HG02642 (cell line): ENCODE data around the gene CIB1.

Experiments used
- ATAC-seq: cut with Tn5 transposase; IDR thresholded peaks from one replicate; pipeline ENCODE4 v1.9.1; 2021; ENCODE audit warnings: mild to moderate bottlenecking; ENCODE audit not compliant: unreplicated experiment, poor library complexity

CIB1 gene

DNA sequence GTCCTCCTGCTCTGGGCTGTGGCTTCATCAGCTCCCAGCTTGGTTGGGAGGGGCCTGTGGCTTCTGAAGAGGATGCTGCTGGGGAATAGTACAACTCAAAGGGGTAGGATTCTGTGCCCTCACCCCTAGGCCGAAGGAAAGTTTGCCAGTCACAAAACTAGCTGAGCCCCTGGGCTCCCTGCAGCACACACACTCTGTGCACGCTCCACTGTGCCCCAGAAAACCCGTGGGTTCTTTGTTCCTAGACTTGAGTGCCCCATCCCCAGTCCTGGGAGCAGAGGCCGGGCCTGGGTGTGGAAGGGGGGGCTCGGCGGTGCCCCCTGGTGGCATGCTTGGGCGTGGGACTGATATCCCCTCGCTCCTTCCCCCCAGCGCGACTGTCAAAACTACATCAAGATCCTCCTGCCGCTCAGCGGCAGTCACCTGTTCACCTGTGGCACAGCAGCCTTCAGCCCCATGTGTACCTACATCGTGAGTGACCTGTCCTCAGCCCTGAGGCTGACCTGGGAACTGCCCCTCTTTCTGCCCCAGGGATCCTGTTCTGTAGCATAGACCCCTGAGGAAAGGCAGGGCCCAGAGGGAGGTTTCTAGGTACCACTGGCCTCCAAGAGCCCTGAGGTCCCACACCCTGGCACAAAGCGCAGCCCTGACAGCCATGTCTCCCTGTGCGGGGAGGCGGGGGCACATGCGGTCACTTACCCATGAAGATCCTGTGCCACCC lies 14.2 kb downstream of the CIB1 start:
- no peak for ATAC-seq

DNA sequence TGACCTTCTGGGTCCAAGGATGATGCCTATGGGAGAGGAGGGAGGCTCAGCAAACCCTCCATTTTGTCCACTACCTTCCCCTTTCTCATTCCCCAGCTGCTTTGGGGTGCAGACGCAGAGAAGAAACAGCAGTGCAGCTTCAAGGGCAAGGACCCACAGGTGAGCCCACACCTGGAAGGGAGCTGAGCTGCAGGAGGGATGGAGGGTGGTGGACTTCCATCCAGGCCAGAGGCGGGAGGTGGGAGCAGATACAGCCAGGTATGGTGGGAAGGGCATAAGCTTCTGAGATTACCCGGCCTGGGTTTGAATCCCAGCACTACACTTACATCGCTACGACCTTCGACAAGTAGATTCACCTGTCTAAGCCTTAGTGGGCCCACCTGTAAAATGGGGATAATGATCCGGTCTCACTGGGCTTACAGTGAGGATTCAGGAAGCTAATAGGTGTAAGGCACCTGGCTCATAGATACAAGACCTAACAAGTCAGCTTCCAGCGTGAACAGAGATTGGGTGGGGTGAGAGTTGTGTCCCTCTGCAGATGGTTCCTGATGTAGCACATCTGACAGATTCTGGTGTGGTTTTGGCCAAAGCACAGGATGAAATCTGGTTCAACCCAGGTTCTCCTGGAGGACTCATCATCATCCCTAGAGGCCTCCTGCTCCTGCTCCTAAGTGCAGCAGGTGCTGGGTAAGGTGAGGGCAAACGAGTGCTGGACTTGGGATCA lies 15.9 kb downstream of the CIB1 start:
- no peak for ATAC-seq

DNA sequence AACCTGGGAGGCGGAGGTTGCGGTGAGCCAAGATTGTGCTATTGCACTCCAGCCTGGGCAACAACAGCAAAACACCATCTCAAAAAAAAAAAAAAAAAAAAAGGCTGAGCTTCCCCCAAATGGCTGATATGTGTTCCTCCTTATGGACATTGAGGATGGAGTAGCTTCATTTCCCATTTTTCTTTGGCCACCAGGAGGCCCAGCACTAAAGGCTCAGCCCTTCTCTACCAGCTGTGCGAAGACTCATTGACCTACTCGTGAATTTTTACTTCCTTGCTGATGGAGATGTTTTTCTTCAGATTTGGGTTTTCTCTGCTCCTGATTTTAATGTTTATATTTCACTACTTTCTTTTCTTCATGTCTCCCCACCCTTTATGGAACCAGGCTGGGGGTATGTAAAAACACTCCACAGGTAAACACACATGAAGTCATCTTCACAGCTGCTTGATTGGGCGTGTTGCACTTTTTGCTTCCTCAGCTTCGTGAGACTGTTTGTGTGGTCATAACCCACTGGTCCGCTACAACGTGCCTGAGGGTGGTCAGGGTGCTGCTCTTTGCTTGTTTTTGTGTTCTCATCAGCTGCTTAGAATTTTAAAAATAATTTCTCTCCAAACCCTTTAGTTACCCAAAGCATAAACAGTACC lies 19.1 kb downstream of the CIB1 start:
- no peak for ATAC-seq

GRCh38 chr15:90213818-90214204 lies 19.9 kb downstream of the CIB1 start:
- no peak for ATAC-seq

DNA sequence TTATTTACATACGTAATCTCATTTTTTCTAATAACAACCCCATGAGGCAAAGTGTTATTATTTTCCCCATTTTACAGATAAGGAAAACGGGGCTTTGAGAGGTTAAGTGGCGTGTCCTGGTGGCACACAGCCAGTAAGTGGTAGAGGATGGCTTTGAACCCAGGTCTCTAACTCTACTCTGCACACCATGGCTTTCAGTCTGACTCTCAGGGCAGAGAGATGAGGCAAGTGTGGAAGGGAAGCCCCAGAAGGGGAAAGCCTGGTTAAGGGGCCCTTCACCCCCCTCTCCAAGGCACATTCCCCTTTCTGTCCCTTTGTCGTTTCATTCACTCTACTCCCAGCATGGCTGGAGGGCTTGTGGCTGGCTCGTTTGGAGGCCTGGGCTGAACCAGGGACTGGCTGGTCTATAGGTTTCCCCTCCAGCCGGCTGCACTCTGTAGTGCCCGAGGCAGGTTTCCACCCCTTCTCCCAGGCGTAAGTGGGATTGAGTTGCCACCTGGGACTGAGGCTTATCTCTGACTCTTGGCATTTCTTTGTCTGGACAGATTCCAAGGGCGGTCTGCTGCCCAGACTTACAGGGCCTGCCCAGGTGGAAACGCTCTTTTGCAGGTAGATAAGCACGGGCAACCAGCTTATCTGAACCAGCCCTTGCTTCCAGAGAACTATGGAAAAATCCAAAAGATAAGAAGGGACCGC lies 20.5 kb downstream of the CIB1 start:
- ATAC-seq = no peak

GRCh38 chr15:90212221-90213098 lies 21.3 kb downstream of the CIB1 start:
- no peak for ATAC-seq

- ATAC-seq = no peak
These were observed 22.1 kb downstream of the CIB1 start for GRCh38 chr15:90211440-90212143.

DNA sequence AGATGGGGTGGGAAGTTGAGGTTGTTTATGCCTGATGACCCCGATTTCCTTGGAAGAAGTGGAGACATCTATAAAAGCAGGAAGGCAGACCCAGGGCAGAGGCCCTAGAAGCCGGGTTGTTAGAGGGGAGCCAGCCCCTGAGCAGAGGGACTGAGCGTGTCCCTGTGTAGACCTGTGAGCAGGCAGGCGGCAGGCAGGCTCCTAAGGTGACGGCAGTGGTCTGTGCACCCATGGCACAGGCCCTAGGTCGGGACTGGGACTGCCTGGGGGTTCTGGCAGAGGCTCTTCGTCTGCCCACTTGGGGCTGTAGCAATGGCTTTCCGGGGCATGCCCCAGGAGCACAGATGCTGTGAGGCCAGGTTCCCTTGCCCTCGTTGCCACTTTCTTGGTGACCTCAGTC lies 22.7 kb downstream of the CIB1 start:
- ATAC-seq = no peak

DNA sequence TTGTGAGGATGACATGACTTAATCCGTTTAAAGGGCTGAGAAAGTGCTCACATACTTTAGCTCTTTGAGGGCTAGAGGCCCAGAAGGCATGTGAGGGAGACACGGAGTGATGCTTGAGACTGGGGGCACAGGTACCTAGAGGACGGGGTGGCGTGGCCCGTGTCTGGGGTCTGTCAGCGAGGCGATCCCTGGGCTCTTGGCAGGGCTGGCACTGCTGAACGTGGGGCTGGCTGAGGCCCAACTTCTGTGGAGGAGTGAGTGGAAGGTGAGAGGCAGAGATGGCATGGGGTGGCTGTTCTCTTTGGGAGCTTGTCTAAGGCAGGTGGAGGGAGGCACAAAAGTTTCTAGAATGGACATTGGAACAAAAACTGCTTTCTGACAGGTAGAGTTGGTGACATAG lies 23.1 kb downstream of the CIB1 start:
- ATAC-seq = no peak

DNA sequence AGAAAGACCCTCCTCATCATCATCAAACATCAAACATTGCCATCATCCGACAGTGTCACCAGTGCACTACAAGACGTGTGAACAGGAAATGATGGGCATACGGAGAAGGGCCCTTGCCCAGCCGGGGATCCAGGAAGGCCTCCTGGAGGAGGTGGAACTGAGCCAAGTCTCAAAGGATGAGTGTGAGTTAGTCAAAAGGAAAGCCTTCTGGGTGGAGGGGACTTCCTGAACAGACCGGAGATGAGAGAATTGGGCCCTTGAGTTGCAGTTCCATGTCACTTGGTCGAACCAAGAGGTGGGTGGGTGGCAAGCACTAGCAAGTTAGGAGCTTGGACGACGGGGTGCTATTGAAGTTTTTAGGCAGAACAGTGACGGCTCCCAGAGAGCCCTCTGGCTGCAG lies 24.1 kb downstream of the CIB1 start:
- peak; percentile 72 for ATAC-seq

DNA sequence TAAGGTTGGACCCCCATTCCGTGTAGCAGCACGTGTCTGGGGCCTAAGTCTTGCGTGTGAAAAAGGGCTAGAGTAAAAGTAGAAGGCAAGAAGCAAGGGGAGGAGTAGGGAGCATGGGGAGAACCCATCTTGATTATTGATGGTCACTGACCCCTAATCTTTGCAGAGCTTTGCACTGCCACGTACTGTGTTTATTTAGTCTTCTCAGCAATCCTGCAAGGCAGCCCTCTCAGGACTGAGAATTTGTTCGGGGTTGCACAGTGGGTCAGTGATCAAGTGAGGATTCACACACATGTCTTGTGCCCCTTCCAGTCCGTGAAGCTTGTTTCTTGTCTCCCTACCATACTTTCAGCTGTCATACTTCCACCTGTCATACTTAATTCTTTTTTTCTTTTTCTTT lies 25.4 kb downstream of the CIB1 start:
- no peak for ATAC-seq

DNA sequence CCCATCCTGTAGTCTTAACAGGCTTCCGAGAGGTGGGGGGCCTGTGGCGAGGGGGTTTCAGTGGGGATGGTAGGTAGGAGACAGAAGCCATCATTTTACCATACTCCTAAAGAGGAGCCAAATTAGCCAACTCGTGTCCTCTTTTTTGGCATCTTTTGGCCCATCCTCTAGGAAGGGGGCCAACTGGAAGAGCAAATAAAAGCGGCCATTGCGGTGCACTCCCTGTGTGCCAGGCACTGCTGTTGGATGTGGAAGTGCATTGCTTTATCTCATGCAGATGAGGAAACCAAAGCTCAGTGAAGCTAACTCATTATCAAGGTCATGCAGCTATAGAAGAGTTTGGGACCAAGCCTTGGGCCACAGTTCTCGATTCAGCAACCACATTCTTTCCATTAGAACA lies 26.5 kb downstream of the CIB1 start:
- no peak for ATAC-seq

GRCh38 chr15:90205886-90206285 lies 27.9 kb downstream of the CIB1 start:
- no peak for ATAC-seq

GRCh38 chr15:90205050-90205848 lies 28.5 kb downstream of the CIB1 start:
- no peak for ATAC-seq

GRCh38 chr15:90203922-90204321 lies 29.8 kb downstream of the CIB1 start:
- ATAC-seq = no peak

DNA sequence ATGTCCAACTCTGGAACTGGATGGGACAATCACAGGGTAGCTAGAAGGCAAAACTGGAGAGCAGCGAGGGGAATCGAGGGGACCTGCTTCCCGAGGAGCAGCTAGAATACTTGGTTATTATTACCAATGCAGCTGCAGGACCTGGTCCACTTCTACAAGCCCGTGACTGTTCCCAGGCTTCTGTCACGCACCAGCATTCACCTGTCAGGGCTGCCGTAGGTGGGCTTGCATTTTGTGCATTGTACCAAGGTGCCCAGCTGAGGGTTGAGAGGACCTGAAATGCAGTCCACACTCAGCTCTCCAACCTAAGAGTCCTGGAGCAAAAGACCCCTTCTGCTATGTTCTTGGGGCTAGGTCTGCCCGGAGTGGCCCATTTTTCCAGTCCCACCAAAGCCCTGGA lies 30.3 kb downstream of the CIB1 start:
- ATAC-seq = no peak

GRCh38 chr15:90202929-90203328 lies 30.8 kb downstream of the CIB1 start:
- no peak for ATAC-seq

DNA sequence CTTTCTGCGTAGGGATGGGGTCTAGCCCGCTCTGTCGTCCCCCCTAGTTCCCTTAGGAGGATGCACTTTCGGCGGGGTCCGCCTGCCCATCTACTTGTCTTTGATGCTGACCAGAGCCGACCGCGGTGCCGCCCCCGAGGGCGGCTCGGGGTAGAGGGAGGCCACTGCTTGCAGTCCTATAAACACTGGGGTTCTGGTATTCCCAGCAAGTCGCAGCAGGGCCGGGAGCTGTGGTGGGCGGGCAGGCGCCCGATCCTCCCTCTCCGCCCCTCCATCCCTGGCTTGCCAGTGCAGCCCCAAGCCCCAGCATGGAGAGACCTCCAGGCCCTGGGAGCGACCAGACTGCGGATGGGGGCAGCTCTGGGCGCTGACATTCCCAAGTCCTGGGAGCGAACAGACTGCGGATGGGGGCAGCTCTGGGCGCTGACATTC lies 31.8 kb downstream of the CIB1 start:
- peak; percentile 7 for ATAC-seq
